ENCODE measurements around the gene GLG1.
"Not testable (repeated sequence)": the region's sequence is repeated elsewhere in the genome, so short reads cannot be mapped to it uniquely, and the experiment has no call there.

The GLG1 gene

GRCh38 chr16:74606521-74607309, at the start of gene GLG1:
TSS of gene GLG1 (minus strand) at chr16:74607114. CDS start at chr16:74607094, 20 bp downstream.
- DNase-seq (ENCODE audit: low spot score), result peak; percentile 91

GRCh38 chr16:74654536-74655050, 47.7 kb upstream of the GLG1 start:
- DNase-seq (ENCODE audit: low spot score), result no peak

GRCh38 chr16:74652883-74653282, 46.0 kb upstream of the GLG1 start:
- DNase-seq (ENCODE audit: low spot score), result not testable (repeated sequence)

- DNase-seq (ENCODE audit: low spot score), result no peak
These were observed 45.3 kb upstream of the GLG1 start for GRCh38 chr16:74652249-74652648.

- DNase-seq (ENCODE audit: low spot score), result no peak
These were observed 44.9 kb upstream of the GLG1 start for GRCh38 chr16:74651841-74652240.

- no peak for DNase-seq (ENCODE audit: low spot score)
These were observed 44.2 kb upstream of the GLG1 start for GRCh38 chr16:74650966-74651567.

GRCh38 chr16:74649839-74650504, 43.1 kb upstream of the GLG1 start:
- DNase-seq (ENCODE audit: low spot score), result no peak

GRCh38 chr16:74641969-74642368, 35.1 kb upstream of the GLG1 start:
- no peak for DNase-seq (ENCODE audit: low spot score)

- no peak for DNase-seq (ENCODE audit: low spot score)
These were observed 31.0 kb upstream of the GLG1 start for GRCh38 chr16:74637742-74638453.

GRCh38 chr16:74635303-74635702, 28.4 kb upstream of the GLG1 start:
- no peak for DNase-seq (ENCODE audit: low spot score)

- DNase-seq (ENCODE audit: low spot score), result no peak
These were observed 26.8 kb upstream of the GLG1 start for GRCh38 chr16:74633686-74634085.

- DNase-seq (ENCODE audit: low spot score), result no peak
These were observed 20.7 kb upstream of the GLG1 start for GRCh38 chr16:74627506-74628220.

- no peak for DNase-seq (ENCODE audit: low spot score)
These were observed 20.0 kb upstream of the GLG1 start for GRCh38 chr16:74626741-74627416.

GRCh38 chr16:74625500-74626350, 18.8 kb upstream of the GLG1 start:
- DNase-seq (ENCODE audit: low spot score), result no peak

- no peak for DNase-seq (ENCODE audit: low spot score)
These were observed 16.9 kb upstream of the GLG1 start for GRCh38 chr16:74623839-74624235.

- DNase-seq (ENCODE audit: low spot score), result peak; percentile 68
These were observed 16.4 kb upstream of the GLG1 start for GRCh38 chr16:74623214-74623838.

GRCh38 chr16:74622005-74622404, 15.1 kb upstream of the GLG1 start:
- no peak for DNase-seq (ENCODE audit: low spot score)

GRCh38 chr16:74617206-74617788, 10.4 kb upstream of the GLG1 start:
- no peak for DNase-seq (ENCODE audit: low spot score)

GRCh38 chr16:74611721-74612120, 4.8 kb upstream of the GLG1 start:
- DNase-seq (ENCODE audit: low spot score), result no peak
